H9 (cell line): ENCODE data around the gene ACP1. TPM values are rescaled to one million over a fixed set of nuclear protein-coding genes. Genes with fewer than 3 reads are reported as not detected.

Experiments used
- DNase-seq: peaks from one replicate; pipeline ENCODE4 v3.0.0-alpha.2; 2017
- H2AFZ ChIP-seq: one replicate; pipeline ENCODE4 v1.6.1; 2013; ENCODE audit warnings: mild to moderate bottlenecking, low read length, control low read depth, moderate library complexity
- H2AK5ac ChIP-seq: 2 replicates; pipeline ENCODE4 v1.6.1; 2013; ENCODE audit warnings: low read length, control low read depth, mixed read lengths; ENCODE audit not compliant: insufficient read length
- H2BK120ac ChIP-seq: one replicate; pipeline ENCODE4 v1.6.1; 2013; ENCODE audit warnings: low read depth, mild to moderate bottlenecking, low read length, control low read depth, inconsistent platforms; ENCODE audit not compliant: poor library complexity, severe bottlenecking
- H2BK12ac ChIP-seq: 2 replicates; pipeline ENCODE4 v1.6.1; 2013; ENCODE audit warnings: low read length, control low read depth, mixed read lengths, low read depth; ENCODE audit not compliant: insufficient read length
- H2BK15ac ChIP-seq: 2 replicates; pipeline ENCODE4 v1.6.1; 2013; ENCODE audit warnings: low read depth, low read length, control low read depth
- H2BK20ac ChIP-seq: one replicate; pipeline ENCODE4 v1.6.1; 2013; ENCODE audit warnings: low read depth, mild to moderate bottlenecking, low read length, control low read depth, inconsistent platforms; ENCODE audit not compliant: poor library complexity, severe bottlenecking
- H2BK5ac ChIP-seq: 2 replicates; pipeline ENCODE4 v1.6.1; 2013; ENCODE audit warnings: low read length, control low read depth, mixed read lengths; ENCODE audit not compliant: insufficient read length
- H3K14ac ChIP-seq: 2 replicates; pipeline ENCODE4 v1.6.1; 2013; ENCODE audit warnings: low read length, control low read depth; ENCODE audit not compliant: insufficient read depth
- H3K18ac ChIP-seq: 2 replicates; pipeline ENCODE4 v1.6.1; 2013; ENCODE audit warnings: low read depth, mild to moderate bottlenecking, mixed read lengths, low read length, control low read depth; ENCODE audit not compliant: insufficient read length
- H3K23ac ChIP-seq: 2 replicates; pipeline ENCODE4 v1.6.1; 2013; ENCODE audit warnings: low read length, control low read depth, mixed read lengths, low read depth; ENCODE audit not compliant: insufficient read length
- H3K23me2 ChIP-seq: 2 replicates; pipeline ENCODE4 v1.6.1; 2013; ENCODE audit warnings: low read depth, mild to moderate bottlenecking, mixed read lengths, low read length, control low read depth; ENCODE audit not compliant: insufficient read length, poor library complexity, severe bottlenecking
- H3K27ac ChIP-seq: 2 replicates; pipeline ENCODE4 v1.5.1; 2013; ENCODE audit warnings: low read length, control low read depth, mixed read lengths, low read depth; ENCODE audit not compliant: insufficient read length
- H3K27me3 ChIP-seq: 2 replicates; pipeline ENCODE4 v1.6.1; 2013; ENCODE audit warnings: low read length, control low read depth, inconsistent platforms; ENCODE audit not compliant: insufficient read depth
- H3K4ac ChIP-seq: 2 replicates; pipeline ENCODE4 v1.6.1; 2013; ENCODE audit warnings: low read depth, mild to moderate bottlenecking, control low read depth, inconsistent platforms, low read length, moderate library complexity
- H3K4me1 ChIP-seq: 2 replicates; pipeline ENCODE4 v1.6.1; 2013; ENCODE audit warnings: low read length, control low read depth, inconsistent platforms; ENCODE audit not compliant: insufficient read depth
- H3K4me2 ChIP-seq: 2 replicates; pipeline ENCODE4 v1.6.1; 2013; ENCODE audit warnings: low read length, control low read depth, mixed read lengths; ENCODE audit not compliant: insufficient read length, insufficient read depth
- H3K56ac ChIP-seq: 2 replicates; pipeline ENCODE4 v1.6.1; 2013; ENCODE audit warnings: low read depth, mild to moderate bottlenecking, mixed read lengths, low read length, control low read depth; ENCODE audit not compliant: insufficient read length
- H3K79me1 ChIP-seq: 2 replicates; pipeline ENCODE4 v1.6.1; 2013; ENCODE audit warnings: low read depth, mild to moderate bottlenecking, moderate library complexity, low read length, control low read depth, inconsistent platforms; ENCODE audit not compliant: insufficient read depth, poor library complexity, severe bottlenecking
- H3K79me2 ChIP-seq: 2 replicates; pipeline ENCODE4 v1.6.1; 2013; ENCODE audit warnings: low read length, control low read depth, inconsistent platforms; ENCODE audit not compliant: insufficient read depth
- H3K9ac ChIP-seq: 2 replicates; pipeline ENCODE4 v1.6.1; 2013; ENCODE audit warnings: low read length, control low read depth, mixed read lengths; ENCODE audit not compliant: insufficient read length; ENCODE audit errors: extremely low read depth
- H3K9me3 ChIP-seq: one replicate; pipeline ENCODE4 v1.6.1; 2013; ENCODE audit warnings: low read depth, low read length, inconsistent platforms; ENCODE audit not compliant: control insufficient read depth
- H3T11ph ChIP-seq: one replicate; pipeline ENCODE4 v1.6.1; 2013; ENCODE audit warnings: mild to moderate bottlenecking, low read length, control low read depth, inconsistent platforms
- H4K20me1 ChIP-seq: one replicate; pipeline ENCODE4 v1.6.1; 2013; ENCODE audit not compliant: control insufficient read depth, insufficient read length, insufficient read depth
- H4K5ac ChIP-seq: 2 replicates; pipeline ENCODE4 v1.6.1; 2013; ENCODE audit warnings: low read depth, mild to moderate bottlenecking, mixed read lengths, low read length, control low read depth; ENCODE audit not compliant: insufficient read length
- H4K8ac ChIP-seq: replicated peaks from 2 replicates; pipeline ENCODE4 v1.6.1; 2013; ENCODE audit warnings: low read length, control low read depth, mixed read lengths, low read depth; ENCODE audit not compliant: insufficient read length
- H4K91ac ChIP-seq: 2 replicates; pipeline ENCODE4 v1.6.1; 2013; ENCODE audit warnings: low read depth, mild to moderate bottlenecking, moderate library complexity, mixed read lengths, low read length, control low read depth; ENCODE audit not compliant: insufficient read length
- H3K27ac Mint-ChIP-seq, 3 experiments: 2 replicates in 2 of 3; 3 replicates in 1 of 3; pipeline ENCODE4 v1.8.0; 2020 to 2021; ENCODE audit warnings: mixed read lengths in 3 of 3, mild to moderate bottlenecking in 1 of 3, moderate library complexity in 1 of 3
- H3K27me3 Mint-ChIP-seq: 2 replicates; pipeline ENCODE4 v1.8.0; 2021; ENCODE audit warnings: low read depth, mild to moderate bottlenecking, moderate library complexity, mixed read lengths
- H3K36me3 Mint-ChIP-seq, 3 experiments: 2 replicates in 2 of 3; 3 replicates in 1 of 3; pipeline ENCODE4 v1.8.0; 2020 to 2021; ENCODE audit warnings: low read depth in 3 of 3, mixed read lengths in 3 of 3; ENCODE audit not compliant: insufficient read depth in 1 of 3
- H3K4me1 Mint-ChIP-seq, 2 experiments: 2 replicates each; pipeline ENCODE4 v1.8.0; 2020; ENCODE audit warnings: mixed read lengths in 2 of 2
- H3K4me3 Mint-ChIP-seq, 2 experiments: 2 replicates in 1 of 2; 3 replicates in 1 of 2; pipeline ENCODE4 v1.8.0; 2020 to 2021; ENCODE audit warnings: mild to moderate bottlenecking in 2 of 2, mixed read lengths in 2 of 2, moderate library complexity in 1 of 2
- H3K9me3 Mint-ChIP-seq, 2 experiments: 2 replicates in 1 of 2; 3 replicates in 1 of 2; pipeline ENCODE4 v1.8.0; 2020; ENCODE audit warnings: mild to moderate bottlenecking in 2 of 2, mixed read lengths in 2 of 2, moderate library complexity in 1 of 2
- CTCF ChIP-seq: fragments of 200-600 bp; sonication (generic); conservative IDR thresholded peaks from 3 replicates; pipeline ENCODE4 v1.8.0; 2021; ENCODE audit warnings: antibody characterized with exemption, mild to moderate bottlenecking
- WGBS: extraction: QIAGEN DNeasy Blood & Tissue Kit; methylation state at CpG from one replicate; pipeline ENCODE4 v1.1.7; 2013; ENCODE audit warnings: missing lambda C conversion rate, low lambda C conversion rate, mixed read lengths; ENCODE audit not compliant: insufficient read length; ENCODE audit errors: extremely low coverage; 5-methylcytosine and 5-hydroxymethylcytosine counted together
- total RNA-seq: library from RNA; stranded (reverse); gene quantifications from 2 replicates; pipeline ENCODE4 v1.2.1, GENCODE V29; 2021

ACP1 gene
- total RNA-seq, 1 experiment from 2014 or later, result 143 TPM

- peaks cover 23 to 33% of the 10 kb centered on the region in 2 experiments for H3K4me1 Mint-ChIP-seq
- no peaks in the 10 kb centered on the region for H3K79me2 ChIP-seq
- H3K9ac ChIP-seq, result no peak overlapping the region
- H3K9me3 Mint-ChIP-seq, result peaks cover 0 to 2% of the 10 kb centered on the region in 2 experiments; a peak in 1 of 5 replicates
- no peak overlapping the region for H3K18ac ChIP-seq
- no peak overlapping the region for H3K23ac ChIP-seq
- no peaks in the 10 kb centered on the region for H3K4me1 ChIP-seq
- no peaks in the 10 kb centered on the region for H3K23me2 ChIP-seq
- no peaks in the 10 kb centered on the region for H4K20me1 ChIP-seq
- H3K79me1 ChIP-seq, result no peaks in the 10 kb centered on the region
- peaks cover 0 to 10% (median 8%) of the 10 kb centered on the region in 3 experiments; a peak in 6 of 7 replicates for H3K36me3 Mint-ChIP-seq
- no peak overlapping the region for H4K8ac ChIP-seq
- H3K27me3 ChIP-seq, result no peaks in the 10 kb centered on the region
- WGBS, result no CpG with 5 or more reads among the region's 4 CpGs
- H3K4ac ChIP-seq, result no peak overlapping the region
- H2BK15ac ChIP-seq, result no peak overlapping the region
- H3K14ac ChIP-seq, result no peak overlapping the region
- H3K4me2 ChIP-seq, result no peak overlapping the region
- TF ChIP-seq CTCF, result no peak
- no peak for DNase-seq
- H2BK5ac ChIP-seq, result no peak overlapping the region
- no peak overlapping the region for H2BK12ac ChIP-seq
- no peak overlapping the region for H2AFZ ChIP-seq
- no peak overlapping the region for H4K91ac ChIP-seq
- H2AK5ac ChIP-seq, result no peak overlapping the region
- no peak overlapping the region for H4K5ac ChIP-seq
- no peak overlapping the region for H3K27ac Mint-ChIP-seq
- H2BK20ac ChIP-seq, result no peak overlapping the region
- no peak overlapping the region for H3T11ph ChIP-seq
- no peak overlapping the region for H3K4me3 Mint-ChIP-seq
- H3K27ac ChIP-seq, result no peak overlapping the region
- no peak overlapping the region for H3K56ac ChIP-seq
- H2BK120ac ChIP-seq, result no peak overlapping the region
- no peaks in the 10 kb centered on the region for H3K9me3 ChIP-seq
- H3K27me3 Mint-ChIP-seq, result no peaks in the 10 kb centered on the region
Observed at GRCh38 chr2:234421-234820, 30.3 kb upstream of the ACP1 start.
